GM19468 (cell line): ENCODE measurements around the gene GALNT3.

ENCODE experiments used
- ATAC-seq: cut with Tn5 transposase; IDR thresholded peaks from one replicate; pipeline ENCODE4 v1.9.1; 2021; ENCODE audit warnings: mild to moderate bottlenecking, moderate library complexity, moderate number of reproducible peaks; ENCODE audit not compliant: unreplicated experiment; ENCODE audit errors: extremely low read depth

GALNT3 gene

DNA sequence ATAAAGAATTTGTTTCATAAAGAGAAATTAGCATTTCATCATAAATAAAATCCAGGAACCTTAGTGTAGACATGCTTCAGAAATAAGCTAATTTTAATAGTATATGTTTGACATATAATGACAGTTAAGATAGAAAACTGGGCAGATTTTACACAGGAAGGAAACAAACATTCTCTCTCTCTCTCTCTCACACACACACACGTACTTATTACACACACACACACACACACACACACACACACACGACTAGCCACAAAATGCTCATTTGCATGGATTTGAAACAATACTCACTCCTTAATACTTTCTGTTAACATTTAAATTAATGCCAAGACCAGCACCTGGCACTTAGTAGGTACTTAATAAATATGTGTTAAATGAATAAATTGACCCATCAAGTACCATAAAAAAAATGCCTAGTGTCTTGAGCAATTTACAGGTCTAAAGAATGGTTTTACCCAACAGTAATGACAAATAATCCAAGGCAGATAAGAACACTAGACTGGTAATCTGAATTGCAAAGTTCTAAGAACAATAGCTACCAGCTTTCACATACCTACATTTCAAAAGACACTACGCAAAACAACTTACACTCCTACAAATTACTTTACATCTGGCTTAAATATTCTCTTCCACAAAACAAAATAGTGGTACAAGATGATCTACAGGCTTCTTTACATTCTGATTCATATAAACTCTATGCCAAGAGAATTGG is 2.9 kb upstream of the GALNT3 start:
- no peak for ATAC-seq

DNA sequence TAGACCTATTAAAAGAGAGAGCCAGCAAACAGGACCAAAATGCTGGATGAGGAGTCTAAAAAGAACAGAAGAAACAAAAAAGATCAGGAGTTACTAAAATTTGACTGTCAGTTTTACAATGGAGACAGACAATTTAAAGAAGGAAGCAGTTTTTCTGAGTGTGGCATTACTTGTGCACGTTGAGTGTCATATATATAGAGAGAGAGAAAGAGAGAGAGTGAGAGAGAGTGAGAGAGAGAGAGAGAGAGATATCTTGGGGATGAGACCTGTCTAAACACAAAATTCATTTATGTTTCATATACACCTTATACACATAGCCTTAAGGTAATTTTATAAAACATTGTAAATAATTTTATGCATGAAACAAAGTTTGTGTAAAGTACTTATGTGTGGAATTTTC is 2.1 kb upstream of the GALNT3 start:
- ATAC-seq, result no peak

DNA sequence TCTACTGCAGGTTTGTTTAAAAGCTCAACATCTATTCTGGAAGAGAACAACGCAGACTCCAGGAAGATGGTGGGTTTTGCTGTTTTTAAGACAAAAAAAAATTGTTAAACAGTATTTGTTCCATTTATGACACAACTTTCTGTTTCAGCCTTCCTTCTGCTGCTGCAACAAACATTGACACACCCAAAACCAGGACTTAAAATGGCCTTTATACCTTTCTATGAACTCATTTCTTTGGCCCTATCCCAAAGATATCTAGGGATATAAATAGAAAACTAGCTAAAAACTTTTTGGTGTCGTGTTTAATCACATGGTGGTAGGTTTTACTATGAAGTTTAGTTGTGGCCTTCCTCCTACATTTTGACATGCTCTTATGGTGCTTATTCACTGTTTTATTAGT is 964 bp upstream of the GALNT3 start:
- no peak for ATAC-seq

DNA sequence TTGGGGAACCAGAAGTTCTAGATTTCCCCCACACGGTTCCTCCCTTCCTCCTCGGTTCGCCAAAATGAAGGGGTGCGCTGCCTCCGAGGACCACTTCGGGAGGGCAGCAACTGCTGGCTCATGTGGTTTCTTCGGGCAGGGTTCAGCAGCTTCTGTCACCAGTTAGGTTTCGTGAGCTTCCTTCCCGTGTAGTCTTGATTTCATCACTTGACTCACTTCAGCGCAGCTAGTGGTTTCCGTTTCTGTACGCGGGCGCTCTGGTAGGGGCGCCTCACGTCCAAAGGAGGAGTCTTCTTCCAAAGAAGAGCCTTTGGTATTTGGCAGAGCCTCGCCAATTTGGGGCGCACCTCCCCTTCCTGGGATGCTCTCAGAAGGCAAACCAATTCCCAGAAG is 485 bp upstream of the GALNT3 start:
- peak; percentile 99 for ATAC-seq

DNA sequence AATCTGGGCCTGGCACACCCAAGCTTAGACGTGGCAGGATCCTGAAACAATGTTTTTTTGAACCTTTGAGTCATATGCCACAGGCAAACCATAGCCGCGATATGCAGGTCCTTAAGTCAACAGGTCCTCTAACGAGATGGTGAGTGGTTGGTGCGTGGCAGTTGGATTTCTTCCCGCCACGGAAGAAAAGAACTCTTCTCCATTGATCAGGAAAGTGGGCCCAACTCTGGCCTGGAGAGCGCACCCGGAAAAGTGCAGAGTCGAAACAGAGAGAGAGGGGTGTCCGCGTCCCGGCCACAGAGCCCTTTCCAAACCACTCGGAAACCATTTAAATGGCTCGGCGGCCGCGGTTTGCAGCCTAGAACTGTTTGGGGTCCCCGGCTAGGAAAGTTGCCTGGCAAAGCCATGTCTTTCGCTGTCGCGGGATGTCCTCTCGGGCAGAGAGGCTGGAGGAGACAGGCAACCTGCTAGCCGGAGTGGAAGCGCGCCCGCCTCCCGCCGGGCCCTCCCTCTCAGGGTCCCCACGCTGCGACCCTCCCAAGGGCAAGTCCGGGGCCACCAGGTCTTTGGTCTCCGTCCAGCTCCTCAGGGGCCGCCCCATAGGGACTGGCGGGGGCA is 777 bp downstream of the GALNT3 start:
- no peak for ATAC-seq

DNA sequence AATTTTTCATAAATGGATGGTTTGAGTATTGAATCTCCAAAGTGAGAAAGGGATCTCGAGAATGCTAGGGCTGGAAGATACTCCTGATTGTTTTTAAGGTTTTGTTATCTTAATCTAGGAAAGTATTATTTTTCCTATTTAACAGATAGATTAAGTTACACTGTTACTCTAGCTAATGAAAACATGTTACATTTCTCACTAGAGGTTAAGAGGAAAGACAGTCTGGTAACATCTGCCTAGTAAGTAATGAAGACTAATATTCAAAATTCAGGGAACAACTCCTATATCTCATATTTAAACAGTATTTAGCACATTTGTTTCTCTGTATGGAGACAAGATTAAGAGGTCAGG is 2.0 kb downstream of the GALNT3 start:
- no peak for ATAC-seq

DNA sequence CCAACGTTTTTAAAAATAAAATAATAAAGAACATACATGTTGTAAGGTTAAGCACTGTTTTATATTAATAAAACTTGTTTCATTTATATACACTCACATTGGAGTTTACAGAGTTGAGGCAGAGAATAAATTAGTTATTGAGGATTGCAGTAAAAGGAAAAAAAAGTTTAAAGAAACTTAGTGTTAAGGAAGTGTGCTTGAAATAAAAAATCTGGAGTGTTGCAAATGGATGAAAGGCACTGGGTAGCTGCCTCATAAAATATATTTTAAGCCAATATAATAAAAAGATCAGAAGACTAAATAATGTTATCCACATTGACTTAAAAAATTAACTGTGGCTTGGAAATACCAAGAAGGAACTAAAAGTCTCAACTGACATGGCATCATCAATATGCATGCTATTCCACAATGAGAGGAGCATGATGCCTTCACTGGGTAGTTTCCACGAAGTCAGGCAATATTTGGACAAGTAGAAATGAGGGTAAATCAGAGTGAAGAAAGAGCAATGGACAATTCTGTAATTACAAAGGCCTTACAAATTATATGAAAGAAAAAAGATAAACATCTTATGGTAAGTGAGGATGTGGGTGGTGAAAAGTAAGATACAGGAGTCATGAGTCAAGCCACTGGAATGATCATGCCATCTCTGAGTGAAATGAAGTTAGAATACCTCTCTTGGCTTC is 2.5 kb downstream of the GALNT3 start:
- ATAC-seq, result no peak

DNA sequence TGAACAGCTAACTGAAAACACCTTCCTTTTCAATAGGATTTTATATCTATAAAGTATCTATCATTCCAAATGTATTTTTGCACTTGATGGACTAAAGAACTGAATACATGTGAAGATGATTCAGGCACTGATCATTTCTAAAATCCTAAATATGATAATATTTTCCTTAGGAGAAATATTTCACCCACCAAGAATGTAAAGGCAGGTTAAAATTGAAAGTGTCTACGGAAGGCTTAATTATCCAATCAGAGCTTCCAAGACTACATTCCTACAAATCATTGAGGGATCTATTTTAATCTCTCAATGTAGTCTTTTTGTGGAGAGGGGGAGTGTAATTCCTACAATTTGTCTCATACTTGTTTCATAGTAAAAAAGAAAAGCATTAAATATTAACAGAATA is 3.6 kb downstream of the GALNT3 start:
- ATAC-seq, result no peak

DNA sequence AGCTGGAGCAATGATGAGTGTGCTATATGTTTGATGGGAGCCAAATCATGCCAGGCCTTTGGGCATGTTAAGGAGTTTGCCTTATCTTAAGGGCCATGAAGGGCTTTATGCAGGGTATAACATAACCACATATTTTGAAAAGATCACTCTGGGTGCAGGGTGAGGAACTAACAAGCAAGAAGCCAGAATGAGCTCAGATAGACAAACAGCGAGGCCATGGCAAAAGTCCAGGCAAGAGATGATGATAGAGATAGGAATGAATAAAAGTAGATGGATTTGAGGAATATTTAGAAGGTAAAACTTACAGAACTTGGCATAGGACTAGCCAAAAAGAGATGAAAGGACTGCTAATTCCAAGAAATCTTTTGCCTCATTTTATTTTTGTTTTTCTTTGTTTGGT is 6.7 kb downstream of the GALNT3 start:
- no peak for ATAC-seq

DNA sequence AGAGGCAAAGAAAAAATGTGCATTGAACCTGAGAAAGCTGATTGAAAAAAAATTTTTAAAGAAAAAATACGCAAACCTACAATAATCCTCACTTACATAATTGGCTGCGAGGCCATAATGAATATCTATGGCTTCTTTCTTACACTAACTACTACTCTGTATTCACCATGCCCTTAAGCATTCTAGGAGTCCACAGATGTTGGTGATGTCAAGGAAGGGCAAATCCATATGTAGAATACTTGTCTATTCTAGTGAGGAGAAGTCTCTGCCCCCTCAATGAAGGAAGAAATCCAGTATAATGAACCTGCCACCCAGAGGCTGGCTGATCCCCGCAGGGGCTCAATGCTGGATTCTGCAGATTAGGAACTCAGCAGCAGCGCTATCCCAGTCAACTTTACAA is 14.3 kb downstream of the GALNT3 start:
- ATAC-seq, result no peak

DNA sequence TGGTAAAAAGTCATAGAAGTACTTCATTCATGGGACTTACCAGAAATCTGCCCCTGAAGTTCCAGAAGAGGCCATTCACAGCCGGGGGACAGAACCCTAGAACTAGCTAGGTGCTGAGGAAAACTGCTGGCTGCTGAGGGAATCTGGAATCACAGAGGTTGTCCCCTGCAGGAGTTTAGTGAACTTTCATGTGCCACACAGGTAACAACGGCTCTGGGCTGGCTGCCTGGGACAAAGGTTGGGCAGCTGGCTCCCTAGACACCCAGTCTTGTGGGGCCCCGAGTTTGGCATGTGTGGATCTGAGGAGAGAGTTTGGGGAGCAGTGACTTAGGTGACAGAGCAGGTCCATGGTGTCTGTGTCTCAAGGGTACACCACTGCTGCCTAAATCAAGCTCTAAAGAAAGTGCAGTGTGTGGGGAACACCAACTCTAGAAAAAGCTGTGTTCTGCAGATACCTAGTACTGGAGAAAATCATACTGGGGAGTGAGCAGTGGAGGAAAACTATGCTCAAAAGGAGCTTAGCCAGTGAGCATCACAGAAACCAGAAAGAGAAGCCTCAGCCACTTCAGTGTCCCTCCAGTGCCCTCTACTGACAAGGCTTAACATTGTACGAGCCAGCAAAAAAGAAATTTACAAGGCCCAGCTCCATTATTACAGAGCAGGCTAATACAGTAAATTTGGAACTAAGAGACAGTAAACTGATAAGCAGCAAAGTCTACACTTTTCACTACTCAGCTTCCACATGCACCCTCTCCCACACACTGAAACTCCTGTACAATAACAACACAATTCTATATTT is 15.2 kb downstream of the GALNT3 start:
- ATAC-seq, result no peak

DNA sequence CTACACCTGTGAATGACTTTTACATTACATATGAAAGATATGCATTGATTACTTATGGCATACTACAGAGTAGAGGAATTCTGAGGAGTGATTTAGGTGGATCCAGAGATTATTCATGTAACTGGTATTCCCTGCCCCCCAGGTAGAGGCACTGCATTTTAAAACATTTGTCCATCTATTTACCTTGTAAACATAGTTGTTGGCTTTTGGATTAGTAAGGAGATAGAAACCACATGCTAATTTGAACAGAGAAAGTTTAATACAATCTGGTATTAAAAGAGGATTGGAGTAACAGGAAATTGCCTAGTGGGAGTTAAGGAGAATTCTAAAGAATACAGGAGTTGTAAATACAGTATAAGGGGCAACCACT is 15.9 kb downstream of the GALNT3 start:
- no peak for ATAC-seq

DNA sequence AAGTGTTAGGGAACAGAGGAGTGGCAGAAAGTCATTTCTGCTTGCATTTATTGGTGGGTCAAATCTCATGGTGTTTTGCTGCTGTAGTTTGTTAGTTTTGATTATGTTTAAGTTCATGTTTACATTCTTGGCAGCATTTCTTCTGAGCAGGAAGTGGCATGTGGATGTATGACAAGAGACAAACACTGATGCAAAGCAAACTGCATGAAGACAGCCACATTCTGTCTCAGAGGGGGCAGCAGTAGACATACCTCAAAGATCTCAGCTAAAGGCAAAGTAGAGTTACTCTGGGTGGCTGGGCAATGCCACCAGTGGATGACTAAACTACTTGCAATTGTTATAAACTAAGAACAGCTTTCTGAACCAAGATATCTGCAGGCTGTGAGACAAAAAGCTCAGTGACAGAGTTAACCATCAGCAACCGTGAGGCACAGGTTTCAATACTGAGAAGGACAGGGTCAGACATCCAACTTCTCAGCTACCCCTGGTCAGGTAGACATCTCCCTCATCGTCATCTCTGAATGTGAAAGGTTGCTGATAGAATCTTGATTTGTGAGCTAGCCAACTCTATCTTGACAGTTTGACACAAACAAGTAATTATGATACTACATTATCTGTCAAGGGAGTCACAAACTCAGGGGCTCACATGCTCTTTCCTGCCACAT is 16.4 kb downstream of the GALNT3 start:
- ATAC-seq, result no peak

DNA sequence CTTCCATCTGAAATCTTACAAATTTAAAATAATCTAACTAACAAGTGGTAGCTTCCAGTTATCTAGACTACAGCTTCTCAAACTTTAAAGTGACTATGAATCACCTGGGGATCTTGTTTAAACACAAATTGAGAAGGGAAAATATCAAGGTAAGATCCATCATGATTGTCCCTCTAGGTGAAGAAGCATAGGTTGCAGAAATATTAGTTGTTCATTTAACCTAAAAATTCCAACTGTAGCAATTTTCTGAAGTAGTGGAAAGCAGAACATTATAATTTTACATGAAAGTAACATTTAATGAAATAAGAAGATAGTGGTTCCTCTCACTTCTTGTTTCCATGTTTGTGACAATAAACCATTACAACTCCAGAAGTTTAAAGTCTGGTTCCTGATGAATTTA is 17.3 kb downstream of the GALNT3 start:
- no peak for ATAC-seq

DNA sequence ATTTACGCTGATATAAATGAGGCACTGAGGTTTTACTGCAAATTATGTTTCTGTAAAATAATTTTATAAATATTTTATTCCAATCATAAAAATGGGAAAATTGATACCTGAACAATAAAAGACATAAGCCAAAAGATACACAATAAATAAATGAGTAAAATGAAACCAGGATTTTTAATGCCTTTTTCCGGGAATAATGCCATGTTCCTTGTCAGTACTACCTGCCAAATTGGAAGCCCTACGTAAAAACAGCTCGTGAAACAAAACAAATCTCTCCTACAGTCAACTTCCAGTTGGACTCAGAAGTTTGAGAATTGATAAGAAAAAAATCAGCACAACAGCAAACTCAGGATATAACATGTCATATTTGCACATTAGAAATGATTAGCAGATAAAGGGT is 18.0 kb downstream of the GALNT3 start:
- ATAC-seq, result no peak

DNA sequence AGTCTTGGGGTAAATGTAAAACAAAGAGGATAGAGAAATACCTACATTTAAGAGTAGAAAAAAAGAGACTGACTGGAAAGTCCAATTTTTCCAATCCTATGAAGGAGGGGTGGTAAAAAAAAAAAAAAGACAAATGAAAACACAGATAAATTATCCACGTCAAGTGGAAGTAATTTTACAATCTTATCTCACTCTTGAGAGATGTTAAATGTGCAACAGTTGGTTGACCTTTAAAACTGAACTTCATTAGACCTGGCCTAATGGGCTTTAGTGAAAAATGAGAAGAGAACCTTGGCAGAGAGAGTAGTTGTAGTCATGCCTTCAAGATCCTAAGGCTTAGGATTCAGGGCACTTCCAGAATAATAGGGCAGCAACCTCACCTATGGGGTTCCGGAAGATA is 20.4 kb downstream of the GALNT3 start:
- no peak for ATAC-seq

DNA sequence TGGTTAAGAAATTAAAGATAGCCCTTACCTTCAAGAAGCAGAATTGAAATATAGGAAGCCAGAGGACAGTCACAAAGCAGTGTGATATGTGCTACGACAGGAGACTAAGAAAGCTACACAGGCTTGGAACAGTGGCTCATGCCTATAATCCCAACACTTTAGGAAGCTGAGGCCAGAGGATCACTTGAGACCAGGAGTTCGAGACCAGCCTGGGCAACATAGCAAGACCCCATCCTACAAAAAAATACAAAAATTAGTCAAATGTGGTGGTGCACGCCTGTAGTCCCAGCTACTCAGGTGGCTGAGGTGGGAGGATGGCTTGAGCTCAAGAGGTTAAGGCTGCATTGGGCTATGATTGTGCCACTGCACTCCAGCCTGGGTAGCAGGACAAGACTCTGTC is 21.9 kb downstream of the GALNT3 start:
- ATAC-seq, result no peak

DNA sequence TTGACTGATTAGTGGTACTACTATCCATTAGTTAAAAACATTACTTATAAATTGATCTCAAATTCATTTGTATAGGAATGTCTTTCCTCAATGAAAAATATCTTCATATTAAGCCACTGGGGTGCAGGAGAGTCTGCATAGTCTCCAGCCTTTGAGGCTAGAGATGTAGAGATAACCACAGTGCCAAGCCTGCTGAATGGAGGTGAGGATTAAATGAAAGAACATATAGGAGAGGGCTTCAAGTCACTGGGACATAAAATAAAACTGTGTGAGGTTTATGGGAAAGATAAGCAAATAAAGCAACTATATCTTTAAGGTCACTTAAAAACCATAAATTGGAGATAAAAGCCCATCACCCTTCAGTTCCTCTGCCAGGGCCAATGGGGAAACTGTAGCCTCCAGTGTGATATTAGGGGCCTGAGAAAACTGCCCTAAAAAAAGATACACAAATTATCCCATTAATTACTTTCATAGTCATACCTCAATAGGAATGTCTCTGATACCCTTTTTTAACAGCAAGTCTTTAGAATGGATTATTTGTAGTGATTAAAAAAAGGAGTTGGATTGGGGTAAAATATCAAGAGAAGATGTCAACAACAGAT is 27.6 kb downstream of the GALNT3 start:
- no peak for ATAC-seq

DNA sequence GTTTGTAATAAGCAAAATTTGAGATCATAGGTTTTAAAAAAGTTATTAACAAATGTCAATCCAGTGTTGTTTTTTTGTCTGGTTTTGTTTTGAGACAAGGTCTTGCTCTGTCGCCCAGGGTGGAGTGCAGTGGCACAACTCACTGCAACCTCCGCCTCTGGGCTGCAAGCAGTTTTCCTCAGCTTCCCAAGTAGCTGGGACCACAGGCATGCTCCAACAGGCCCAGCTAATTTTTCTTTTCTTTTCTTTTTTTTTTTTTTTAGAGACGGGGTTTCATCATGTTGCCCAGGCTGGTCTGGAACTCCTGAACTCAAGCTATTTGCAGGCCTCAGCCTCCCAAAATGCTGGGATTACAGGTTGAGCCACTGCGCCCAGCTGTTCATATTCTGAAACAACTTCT is 31.3 kb downstream of the GALNT3 start:
- no peak for ATAC-seq
